ENCODE data around the gene DLEC1. TPM values are rescaled to one million over a fixed set of nuclear protein-coding genes. Genes with fewer than 3 reads are reported as not detected.

Gene DLEC1
- total and polyA plus RNA-seq, 2 donors (not counting 1 experiment from before 2014, with no cell fraction given): 0.52 to 2.1 TPM

- ATAC-seq (ENCODE audit: low read depth) (no peak), DNase-seq (no peak)
- TF ChIP-seq CTCF (IDR thresholded peaks at IDR 0.05): no peak
- TF ChIP-seq EZH2 (IDR thresholded peaks at IDR 0.05; ENCODE audit: borderline replicate concordance, insufficient read depth, low read depth, low read length, poor library complexity, severe bottlenecking): no peak
- Mint-ChIP-seq H3K4me1 (peaks cover 60% of the 10 kb centered on the region), H3K4me3 (peak overlapping the region; percentile 92), H3K27ac (peak overlapping the region; percentile 94), H3K27me3 (no peaks in the 10 kb centered on the region), H3K9me3 (ENCODE audit: insufficient read depth) (no peaks in the 10 kb centered on the region)
- peaks cover 33% of the 10 kb centered on the region for H4K20me1 ChIP-seq (ENCODE audit: control insufficient read depth, insufficient read depth, low read length, poor library complexity, severe bottlenecking)
- peak overlapping the region; percentile 35 to 85 for H3K27ac ChIP-seq (ENCODE audit: low read length in 2 of 2)
- peaks cover 74% of the 10 kb centered on the region for H3K79me2 ChIP-seq (ENCODE audit: control insufficient read depth, insufficient read depth, low read length)
- H3K4me2 ChIP-seq (replicated peaks; ENCODE audit: low read depth, low read length, poor library complexity, severe bottlenecking): peak overlapping the region; percentile 88
- peaks cover 39 to 49% of the 10 kb centered on the region in 2 donors for H3K4me1 ChIP-seq (ENCODE audit: control insufficient read depth in 2 of 2, insufficient read depth in 2 of 2, low read length in 2 of 2)
- ChIA-PET CTCF (interaction anchor here (0.8 to 4.9 kb wide), 6 partner anchors 12 to 162 kb away, joined by 3 to 41 read pairs (median 5); partner anchors contain the start of gene OXSR1), POLR2A (interaction anchor here (4.1 kb wide), 1 partner anchor 29 kb away, joined by 75 read pairs; the partner anchor contains the start of gene OXSR1)
- H3K9ac ChIP-seq (ENCODE audit: low read length): peak overlapping the region; percentile 95
- peaks cover 1 to 38% of the 10 kb centered on the region in 2 experiments for H3K36me3 ChIP-seq (replicated peaks in 1 of 2; ENCODE audit: control extremely low read depth in 1 of 2, control insufficient read depth in 1 of 2, extremely low read depth in 1 of 2, insufficient read depth in 2 of 2, low read length in 1 of 2)
- WGBS (ENCODE audit: insufficient coverage): 0% methylated on average over 19 of the region's 20 CpGs
- H3K9me3 ChIP-seq (ENCODE audit: control extremely low read depth in 1 of 3, control insufficient read depth in 2 of 3, insufficient read depth in 1 of 3, low read length in 2 of 3): no peaks in the 10 kb centered on the region
- no peaks in the 10 kb centered on the region for H3K27me3 ChIP-seq (replicated peaks in 1 of 4; ENCODE audit: control extremely low read depth in 1 of 4, control insufficient read depth in 3 of 4, insufficient read depth in 4 of 4, low read length in 3 of 4)
- peak overlapping the region; percentile 84 to 98 (median 92) for H3K4me3 ChIP-seq (ENCODE audit: control extremely low read depth in 1 of 5, extremely low read depth in 1 of 5, insufficient read depth in 1 of 5, low read depth in 2 of 5, low read length in 4 of 5)
- H2AFZ ChIP-seq (ENCODE audit: insufficient read depth, low read depth, low read length, poor library complexity, severe bottlenecking): peak overlapping the region; percentile 99
- intact Hi-C loops (cut with micrococcal nuclease): loop anchor here (5.0 to 10.0 kb wide), 4 partner anchors 211 to 1271 kb away; partner anchors contain the start of genes GORASP1, RPSA, SLC25A38 and TTC21A
These were observed 97.4 kb downstream of the DLEC1 start for GRCh38 chr3:38136393-38136776.

All from B cell (primary cell).